Mucosa of rectum (tissue), 2 donors: Measurements from ENCODE around the gene ARFRP1.
A peak's percentile ranks its signal among the peaks of the same experiment; 100 is the strongest.

Experiments
- H3K27ac ChIP-seq, 2 donors: one replicate each; pipeline ENCODE4 v1.7.0; 2013; ENCODE audit warnings: inconsistent platforms in 2 of 2, low read depth in 2 of 2, low read length in 2 of 2
- H3K27me3 ChIP-seq, 2 donors: one replicate each; pipeline ENCODE4 v1.7.0; 2013; ENCODE audit warnings: low read length in 2 of 2; ENCODE audit not compliant: control insufficient read depth in 2 of 2, insufficient read depth in 2 of 2
- H3K36me3 ChIP-seq, 2 donors: one replicate each; pipeline ENCODE4 v1.7.0; 2013; ENCODE audit warnings: low read length in 2 of 2; ENCODE audit not compliant: control insufficient read depth in 2 of 2, insufficient read depth in 2 of 2
- H3K4me1 ChIP-seq, 2 donors: one replicate each; pipeline ENCODE4 v1.7.0; 2013; ENCODE audit warnings: low read length in 2 of 2, mild to moderate bottlenecking in 1 of 2; ENCODE audit not compliant: control insufficient read depth in 2 of 2, insufficient read depth in 2 of 2
- H3K4me3 ChIP-seq, 2 donors: one replicate each; pipeline ENCODE4 v1.7.0; 2013; ENCODE audit warnings: low read length in 2 of 2
- H3K9ac ChIP-seq, 2 donors: one replicate each; pipeline ENCODE4 v1.7.0; 2013; ENCODE audit warnings: low read length in 2 of 2, low read depth in 1 of 2, mild to moderate bottlenecking in 1 of 2
- H3K9me3 ChIP-seq, 2 donors: one replicate each; pipeline ENCODE4 v1.7.0; 2013; ENCODE audit warnings: low read length in 2 of 2; ENCODE audit not compliant: control insufficient read depth in 2 of 2
- donor health status: healthy.
- donor health status: Normal muscosa, but diverticular disease.

The ARFRP1 gene

DNA sequence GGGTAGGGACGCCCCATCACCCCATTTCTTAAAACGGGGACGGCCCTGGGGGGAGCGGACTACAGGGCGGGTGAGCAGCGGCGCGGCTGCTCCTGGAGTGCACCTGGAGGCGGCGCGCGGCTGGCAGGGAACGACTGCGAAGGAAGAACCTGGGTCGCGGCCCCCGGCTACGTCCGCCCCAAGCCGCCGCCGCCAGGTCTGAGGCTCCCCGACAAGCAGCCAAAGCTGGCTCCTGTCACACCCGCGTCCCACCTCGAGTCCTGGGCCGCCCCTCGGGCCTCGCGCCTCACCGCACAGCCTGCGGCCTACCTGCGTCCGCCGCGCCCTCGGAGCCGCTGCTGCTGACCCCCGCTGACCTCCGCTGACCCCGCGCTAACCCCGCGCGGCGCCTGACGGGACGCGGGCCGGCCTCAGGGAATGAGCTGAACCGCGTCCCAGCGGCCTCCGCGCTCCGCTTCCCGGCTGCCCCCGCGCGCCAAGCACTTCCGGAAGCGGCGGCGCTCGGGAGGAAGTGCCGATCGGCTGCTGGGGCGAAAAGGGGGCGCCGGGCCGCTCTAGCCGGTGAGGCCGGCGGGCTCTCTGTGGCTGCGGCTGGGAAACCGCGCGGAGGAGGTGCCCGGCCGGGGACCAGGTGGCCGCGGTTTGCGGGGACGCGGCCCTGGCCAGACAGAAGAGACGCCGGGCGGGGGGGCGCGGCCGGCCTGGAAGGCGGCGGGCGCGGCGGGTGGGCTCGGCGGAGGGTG lies at the start of gene ARFRP1, which contains the start of gene ZGPAT:
Gene ARFRP1, minus strand, starts transcription at position 419 of the 743 bp plus-strand sequence. CDS start 885 bp downstream, outside the sequence.
Gene ZGPAT, plus strand, starts transcription at position 482 of the 743 bp plus-strand sequence. CDS start 542 bp downstream, outside the sequence.
- no peaks in the 10 kb centered on the region for H3K27me3 ChIP-seq
- peak within 1 kb of the TSS; percentile 74 to 89 for H3K9ac ChIP-seq
- H3K36me3 ChIP-seq = peaks cover 23 to 46% of the 10 kb centered on the region in 2 donors
- H3K9me3 ChIP-seq = no peaks in the 10 kb centered on the region
- peaks cover 21 to 23% of the 10 kb centered on the region in 2 donors for H3K4me1 ChIP-seq
- peak within 1 kb of the TSS; percentile 84 to 86 for H3K27ac ChIP-seq
- H3K4me3 ChIP-seq = peak within 1 kb of the TSS; percentile 80 to 81

DNA sequence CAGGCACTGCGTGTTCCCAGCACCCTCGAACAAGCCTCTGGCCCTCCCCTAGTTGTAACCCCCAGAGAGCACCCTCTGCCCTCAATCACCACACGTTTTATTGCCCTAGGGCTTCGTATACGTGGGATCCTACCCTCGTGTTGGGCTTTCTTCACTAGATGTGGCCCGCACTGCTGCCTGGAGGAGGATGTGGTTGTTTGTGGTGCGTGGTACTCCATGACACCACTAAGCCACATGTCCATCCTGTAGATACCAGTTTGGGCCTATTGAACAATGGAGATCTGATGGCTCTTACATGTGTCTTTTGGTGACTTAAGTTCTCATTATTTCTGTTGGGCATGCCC lies 48.8 kb upstream of the ARFRP1 start:
- Histone ChIP-seq H3K9ac (no peak overlapping the region), H3K36me3 (no peaks in the 10 kb centered on the region), H3K27ac (no peak overlapping the region), H3K4me3 (no peak overlapping the region), H3K4me1 (no peaks in the 10 kb centered on the region), H3K27me3 (no peaks in the 10 kb centered on the region), H3K9me3 (no peaks in the 10 kb centered on the region)

GRCh38 chr20:63755933-63756647 lies 48.3 kb upstream of the ARFRP1 start:
- H3K36me3 ChIP-seq = no peaks in the 10 kb centered on the region
- H3K9ac ChIP-seq = no peak overlapping the region
- no peaks in the 10 kb centered on the region for H3K27me3 ChIP-seq
- no peaks in the 10 kb centered on the region for H3K4me1 ChIP-seq
- H3K27ac ChIP-seq = no peak overlapping the region
- H3K9me3 ChIP-seq = no peaks in the 10 kb centered on the region
- no peak overlapping the region for H3K4me3 ChIP-seq

- Histone ChIP-seq H3K27ac (no peak overlapping the region), H3K9me3 (no peaks in the 10 kb centered on the region), H3K36me3 (no peaks in the 10 kb centered on the region), H3K4me3 (no peak overlapping the region), H3K4me1 (no peaks in the 10 kb centered on the region), H3K9ac (no peak overlapping the region), H3K27me3 (no peaks in the 10 kb centered on the region)
Measured at GRCh38 chr20:63754008-63754407, 46.2 kb upstream of the ARFRP1 start.

- Histone ChIP-seq H3K9me3 (no peaks in the 10 kb centered on the region), H3K9ac (no peak overlapping the region), H3K4me1 (no peaks in the 10 kb centered on the region), H3K27me3 (no peaks in the 10 kb centered on the region), H3K27ac (no peak overlapping the region), H3K36me3 (no peaks in the 10 kb centered on the region), H3K4me3 (no peak overlapping the region)
Measured at GRCh38 chr20:63753381-63753780, 45.6 kb upstream of the ARFRP1 start.

DNA sequence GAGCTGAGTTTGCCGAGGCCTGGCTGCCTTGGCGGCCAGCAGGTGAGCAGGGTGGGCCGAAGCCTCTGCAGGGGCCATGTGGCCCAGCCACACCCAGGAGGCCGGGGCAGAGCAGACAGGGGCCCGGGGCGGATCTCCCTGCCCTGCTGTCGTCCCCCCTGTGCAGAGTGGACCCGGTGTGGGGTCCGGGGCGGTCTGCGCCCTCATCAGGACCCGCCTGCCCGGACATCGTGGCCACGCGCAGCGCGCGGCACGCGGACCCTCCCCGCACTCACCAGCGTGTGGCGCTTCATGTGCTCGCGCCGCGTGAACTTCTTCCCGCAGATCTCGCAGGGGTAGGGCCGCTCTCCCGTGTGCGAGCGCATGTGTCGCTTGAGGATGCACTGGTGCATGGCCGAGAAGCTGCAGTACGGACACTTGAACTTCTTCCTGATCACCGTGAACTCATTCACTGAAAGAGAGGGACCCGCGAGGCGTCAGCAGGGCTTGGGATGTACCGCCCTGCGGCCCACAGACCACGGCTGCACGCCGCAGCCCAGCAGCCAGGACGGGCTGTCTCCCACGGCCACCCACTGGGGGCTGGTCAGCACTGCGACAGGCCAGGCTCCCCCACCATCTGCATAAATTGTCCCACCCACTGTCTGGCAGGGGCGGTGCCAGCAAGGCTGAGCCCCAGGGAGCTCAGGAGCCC lies 44.8 kb upstream of the ARFRP1 start:
- Histone ChIP-seq H3K9ac (no peak overlapping the region), H3K4me1 (no peaks in the 10 kb centered on the region), H3K4me3 (no peak overlapping the region), H3K27me3 (no peaks in the 10 kb centered on the region), H3K36me3 (no peaks in the 10 kb centered on the region), H3K9me3 (no peaks in the 10 kb centered on the region), H3K27ac (no peak overlapping the region)

- no peak overlapping the region for H3K4me3 ChIP-seq
Measured at GRCh38 chr20:63751471-63752271, 43.9 kb upstream of the ARFRP1 start.

DNA sequence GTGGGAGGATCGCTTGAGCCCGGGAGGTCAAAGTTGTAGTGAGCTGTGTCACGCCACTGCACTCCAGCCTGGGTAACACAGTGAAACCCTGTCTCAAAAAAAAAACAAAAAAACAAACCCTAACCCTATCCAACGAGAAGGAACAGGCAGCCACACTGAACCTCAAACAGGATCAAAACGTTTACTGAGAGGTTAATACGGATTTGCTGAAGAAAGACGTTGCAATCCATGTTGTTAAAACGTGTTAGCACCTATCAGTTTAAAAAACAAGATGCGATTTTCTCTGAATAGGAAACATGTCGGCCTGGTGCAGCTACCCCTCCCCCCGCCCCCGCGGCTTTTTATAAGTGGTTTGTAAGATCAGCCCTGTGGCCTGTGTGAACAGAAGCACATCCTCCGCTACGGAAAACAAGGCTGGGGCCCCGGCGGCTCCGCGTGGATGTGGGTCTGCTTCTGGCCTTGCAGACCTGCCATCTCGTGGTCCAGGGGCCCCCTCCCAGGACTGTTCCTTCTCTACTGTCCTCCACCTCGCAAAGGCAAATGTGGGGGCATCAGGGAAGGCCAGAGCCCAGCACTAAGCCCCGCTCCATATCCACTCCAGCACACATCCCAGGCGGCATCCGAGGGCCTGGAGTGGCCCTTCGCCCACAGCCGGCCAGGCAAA lies 43.2 kb upstream of the ARFRP1 start:
- Histone ChIP-seq H3K36me3 (no peaks in the 10 kb centered on the region), H3K9ac (no peak overlapping the region), H3K4me1 (no peaks in the 10 kb centered on the region), H3K27me3 (no peaks in the 10 kb centered on the region), H3K27ac (peak overlapping the region in 1 of 2 donors; percentile 52), H3K4me3 (no peak overlapping the region), H3K9me3 (no peaks in the 10 kb centered on the region)

More at GRCh38 chr20:63751471-63752271, 43.9 kb upstream of the ARFRP1 start:
- Histone ChIP-seq H3K27ac (peak overlapping the region in 1 of 2 donors; percentile 52), H3K4me1 (no peaks in the 10 kb centered on the region), H3K36me3 (no peaks in the 10 kb centered on the region), H3K9me3 (no peaks in the 10 kb centered on the region), H3K9ac (no peak overlapping the region), H3K27me3 (no peaks in the 10 kb centered on the region)
